ENCODE measurements around the gene PRDX2. TPM values are rescaled to one million over a fixed set of nuclear protein-coding genes. Genes with fewer than 3 reads are reported as not detected.

The PRDX2 gene
- total and polyA plus RNA-seq, 8 donors = 75.8 to 172 (median 103) TPM

DNA sequence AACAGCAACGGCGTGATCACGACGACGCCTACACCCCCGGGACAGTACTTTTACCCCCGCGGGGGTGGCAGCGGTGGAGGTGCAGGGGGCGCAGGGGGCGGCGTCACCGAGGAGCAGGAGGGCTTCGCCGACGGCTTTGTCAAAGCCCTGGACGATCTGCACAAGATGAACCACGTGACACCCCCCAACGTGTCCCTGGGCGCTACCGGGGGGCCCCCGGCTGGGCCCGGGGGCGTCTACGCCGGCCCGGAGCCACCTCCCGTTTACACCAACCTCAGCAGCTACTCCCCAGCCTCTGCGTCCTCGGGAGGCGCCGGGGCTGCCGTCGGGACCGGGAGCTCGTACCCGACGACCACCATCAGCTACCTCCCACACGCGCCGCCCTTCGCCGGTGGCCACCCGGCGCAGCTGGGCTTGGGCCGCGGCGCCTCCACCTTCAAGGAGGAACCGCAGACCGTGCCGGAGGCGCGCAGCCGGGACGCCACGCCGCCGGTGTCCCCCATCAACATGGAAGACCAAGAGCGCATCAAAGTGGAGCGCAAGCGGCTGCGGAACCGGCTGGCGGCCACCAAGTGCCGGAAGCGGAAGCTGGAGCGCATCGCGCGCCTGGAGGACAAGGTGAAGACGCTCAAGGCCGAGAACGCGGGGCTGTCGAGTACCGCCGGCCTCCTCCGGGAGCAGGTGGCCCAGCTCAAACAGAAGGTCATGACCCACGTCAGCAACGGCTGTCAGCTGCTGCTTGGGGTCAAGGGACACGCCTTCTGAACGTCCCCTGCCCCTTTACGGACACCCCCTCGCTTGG lies 9.3 kb downstream of the PRDX2 start:
- intact Hi-C loops (cut with DNase I) = no loop called here
- 0% methylated on average over 76 to 84 of the region's 84 CpGs for WGBS, 2 donors
- no peaks in the 10 kb centered on the region for H3K27me3 ChIP-seq
- H3K27ac ChIP-seq = peak overlapping the region; percentile 95 to 100 (median 99)
- H3K36me3 ChIP-seq = no peaks in the 10 kb centered on the region
- ATAC-seq = peak in 2 of 4 donors; percentile 9 to 11
- TF ChIP-seq, protein P1, sequence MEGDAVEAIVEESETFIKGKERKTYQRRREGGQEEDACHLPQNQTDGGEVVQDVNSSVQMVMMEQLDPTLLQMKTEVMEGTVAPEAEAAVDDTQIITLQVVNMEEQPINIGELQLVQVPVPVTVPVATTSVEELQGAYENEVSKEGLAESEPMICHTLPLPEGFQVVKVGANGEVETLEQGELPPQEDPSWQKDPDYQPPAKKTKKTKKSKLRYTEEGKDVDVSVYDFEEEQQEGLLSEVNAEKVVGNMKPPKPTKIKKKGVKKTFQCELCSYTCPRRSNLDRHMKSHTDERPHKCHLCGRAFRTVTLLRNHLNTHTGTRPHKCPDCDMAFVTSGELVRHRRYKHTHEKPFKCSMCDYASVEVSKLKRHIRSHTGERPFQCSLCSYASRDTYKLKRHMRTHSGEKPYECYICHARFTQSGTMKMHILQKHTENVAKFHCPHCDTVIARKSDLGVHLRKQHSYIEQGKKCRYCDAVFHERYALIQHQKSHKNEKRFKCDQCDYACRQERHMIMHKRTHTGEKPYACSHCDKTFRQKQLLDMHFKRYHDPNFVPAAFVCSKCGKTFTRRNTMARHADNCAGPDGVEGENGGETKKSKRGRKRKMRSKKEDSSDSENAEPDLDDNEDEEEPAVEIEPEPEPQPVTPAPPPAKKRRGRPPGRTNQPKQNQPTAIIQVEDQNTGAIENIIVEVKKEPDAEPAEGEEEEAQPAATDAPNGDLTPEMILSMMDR (IDR thresholded peaks at IDR 0.05) = no peak
- H3K4me1 ChIP-seq = peaks cover 10 to 32% (median 20%) of the 10 kb centered on the region in 3 donors
- H3K9me3 ChIP-seq = no peaks in the 10 kb centered on the region
- no peak for FAIRE-seq
- peak; percentile 73 to 94 (median 80) for DNase-seq
- H3K4me3 ChIP-seq = peak overlapping the region; percentile 70 to 95 (median 86)

DNA sequence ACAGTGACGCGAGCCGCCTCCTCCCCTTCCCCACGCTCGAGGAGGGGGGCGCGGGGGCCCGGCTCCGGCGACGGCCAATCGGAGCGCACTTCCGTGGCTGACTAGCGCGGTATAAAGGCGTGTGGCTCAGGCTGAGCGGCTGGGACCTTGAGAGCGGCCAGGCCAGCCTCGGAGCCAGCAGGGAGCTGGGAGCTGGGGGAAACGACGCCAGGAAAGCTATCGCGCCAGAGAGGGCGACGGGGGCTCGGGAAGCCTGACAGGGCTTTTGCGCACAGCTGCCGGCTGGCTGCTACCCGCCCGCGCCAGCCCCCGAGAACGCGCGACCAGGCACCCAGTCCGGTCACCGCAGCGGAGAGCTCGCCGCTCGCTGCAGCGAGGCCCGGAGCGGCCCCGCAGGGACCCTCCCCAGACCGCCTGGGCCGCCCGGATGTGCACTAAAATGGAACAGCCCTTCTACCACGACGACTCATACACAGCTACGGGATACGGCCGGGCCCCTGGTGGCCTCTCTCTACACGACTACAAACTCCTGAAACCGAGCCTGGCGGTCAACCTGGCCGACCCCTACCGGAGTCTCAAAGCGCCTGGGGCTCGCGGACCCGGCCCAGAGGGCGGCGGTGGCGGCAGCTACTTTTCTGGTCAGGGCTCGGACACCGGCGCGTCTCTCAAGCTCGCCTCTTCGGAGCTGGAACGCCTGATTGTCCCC lies 10.1 kb downstream of the PRDX2 start, which contains the start of gene JUNB:
Gene JUNB, plus strand, starts transcription at position 142 of the 706 bp plus-strand sequence. Its CDS starts 286 bp downstream, at position 428.
- Histone ChIP-seq H3K9me3 (no peaks in the 10 kb centered on the region), H3K27me3 (no peaks in the 10 kb centered on the region), H3K36me3 (no peaks in the 10 kb centered on the region), H3K4me1 (peaks cover 10 to 39% (median 20%) of the 10 kb centered on the region in 3 donors), H3K4me3 (peak within 1 kb of the TSS; percentile 70 to 95 (median 86)), H3K27ac (peak within 1 kb of the TSS; percentile 95 to 100 (median 99))
- intact Hi-C loops (cut with DNase I) = no loop called here
- WGBS, 2 donors = 0% methylated on average over 69 to 73 of the region's 73 CpGs
- peak; percentile 97 to 100 (median 98) for DNase-seq
- FAIRE-seq = no peak
- peak; percentile 53 to 69 (median 60) for ATAC-seq
- TF ChIP-seq, protein P1 (IDR thresholded peaks at IDR 0.05) = no peak

DNA sequence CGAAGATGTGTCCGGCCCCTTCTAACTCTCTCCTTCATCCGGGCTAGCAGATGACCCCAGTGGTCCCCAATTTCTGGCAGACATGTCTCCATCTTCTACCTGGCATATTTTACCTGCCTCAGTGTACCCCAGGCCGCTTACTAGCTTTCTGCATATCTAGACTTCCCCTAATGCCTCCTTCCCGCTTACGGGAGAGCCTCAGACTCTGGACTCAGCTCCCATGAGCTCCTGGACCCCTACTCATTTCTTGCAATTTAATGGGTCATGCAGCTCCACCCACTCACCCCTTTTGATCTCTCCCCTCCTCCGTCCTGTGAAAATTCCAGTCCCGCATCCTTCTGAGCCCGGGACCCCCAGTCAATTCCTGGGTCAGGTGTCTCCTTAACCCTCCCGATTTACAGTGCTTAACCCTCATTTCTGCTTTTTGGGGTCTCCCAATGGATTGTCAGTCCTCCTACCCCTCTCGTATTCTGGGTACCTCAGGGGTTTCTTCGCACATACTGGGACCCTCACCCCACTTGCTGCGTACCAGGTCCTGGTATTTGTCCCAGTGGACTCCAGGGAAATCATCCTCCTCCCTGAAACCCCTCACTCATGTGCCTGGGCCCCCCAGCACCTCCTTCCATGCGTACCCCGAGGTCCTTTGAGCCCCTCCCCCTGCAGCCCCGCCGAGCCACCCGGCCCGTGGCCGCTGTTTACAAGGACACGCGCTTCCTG lies 10.8 kb downstream of the PRDX2 start:
- peaks cover 14 to 42% (median 20%) of the 10 kb centered on the region in 3 donors for H3K4me1 ChIP-seq
- TF ChIP-seq, protein P1 (IDR thresholded peaks at IDR 0.05) = no peak
- H3K4me3 ChIP-seq = peak overlapping the region; percentile 18 to 81 (median 50)
- intact Hi-C loops (cut with DNase I) = no loop called here
- H3K27me3 ChIP-seq = no peaks in the 10 kb centered on the region
- FAIRE-seq (no peak), DNase-seq (no peak), ATAC-seq (no peak)
- H3K9me3 ChIP-seq = no peaks in the 10 kb centered on the region
- peak overlapping the region; percentile 95 to 100 (median 99) for H3K27ac ChIP-seq
- WGBS, 2 donors = 2 to 3% methylated on average over 22 of the region's 22 CpGs
- no peaks in the 10 kb centered on the region for H3K36me3 ChIP-seq

GRCh38 chr19:12789904-12790619 lies 11.5 kb downstream of the PRDX2 start:
- peaks cover 16 to 44% (median 20%) of the 10 kb centered on the region in 3 donors for H3K4me1 ChIP-seq
- intact Hi-C loops (cut with DNase I) = no loop called here
- TF ChIP-seq, protein P1 (IDR thresholded peaks at IDR 0.05) = no peak
- peak overlapping the region; percentile 18 to 81 (median 50) for H3K4me3 ChIP-seq
- H3K27ac ChIP-seq = peak overlapping the region; percentile 95 to 100 (median 99)
- FAIRE-seq (no peak), DNase-seq (peak; percentile 95 to 98 (median 98)), ATAC-seq (peak; percentile 37 to 56 (median 42))
- 1% methylated on average over 42 to 56 of the region's 56 CpGs for WGBS, 2 donors
- H3K36me3 ChIP-seq = no peaks in the 10 kb centered on the region
- no peaks in the 10 kb centered on the region for H3K27me3 ChIP-seq
- no peaks in the 10 kb centered on the region for H3K9me3 ChIP-seq
